Stimulated activated CD4-positive, alpha-beta T cell treated with anti-CD3 and anti-CD28 coated beads, Interleukin-1b, Interleukin-23, amount 100 ng/mL, for 48 hours (primary cell): Measurements from ENCODE around the gene ANXA11.
"Not testable (repeated sequence)": the region's sequence is repeated elsewhere in the genome, so short reads cannot be mapped to it uniquely, and the experiment has no call there.

Experiments used
- DNase-seq: peaks from one replicate; pipeline ENCODE4 v3.0.0-alpha.2; 2020

ANXA11 gene

DNA sequence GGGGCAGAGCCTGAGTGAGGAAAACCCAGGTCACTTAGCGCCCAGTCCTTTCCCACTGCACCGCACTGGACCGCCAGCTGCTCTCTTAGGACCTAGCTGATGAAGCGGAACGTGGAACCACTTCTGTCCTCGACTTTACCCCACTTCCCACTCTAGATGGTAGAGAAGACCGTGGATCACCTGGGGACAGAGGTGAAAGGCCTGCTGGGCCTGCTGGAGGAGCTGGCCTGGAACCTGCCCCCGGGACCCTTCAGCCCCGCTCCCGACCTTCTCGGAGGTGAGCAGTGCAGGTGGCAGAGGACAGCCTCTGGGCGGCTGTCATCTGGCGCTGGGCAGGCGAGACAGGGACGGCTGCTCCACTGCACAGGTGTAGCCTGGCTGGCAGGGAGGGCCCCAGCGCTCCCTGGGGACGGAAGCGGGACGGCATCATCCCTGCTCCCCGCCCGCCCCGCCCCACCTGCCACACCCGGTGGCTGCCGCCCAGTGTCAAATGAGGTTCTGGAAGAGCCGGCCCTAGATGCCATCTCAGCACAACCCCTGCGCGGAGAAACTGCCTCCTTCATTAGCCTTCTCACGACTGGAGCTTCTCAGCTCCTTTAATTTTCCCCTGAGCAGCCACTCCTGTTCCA lies 61.2 kb downstream of the ANXA11 start:
- DNase-seq = peak; percentile 18

- no peak for DNase-seq
Measured at GRCh38 chr10:80141696-80142460, 63.5 kb downstream of the ANXA11 start.

DNA sequence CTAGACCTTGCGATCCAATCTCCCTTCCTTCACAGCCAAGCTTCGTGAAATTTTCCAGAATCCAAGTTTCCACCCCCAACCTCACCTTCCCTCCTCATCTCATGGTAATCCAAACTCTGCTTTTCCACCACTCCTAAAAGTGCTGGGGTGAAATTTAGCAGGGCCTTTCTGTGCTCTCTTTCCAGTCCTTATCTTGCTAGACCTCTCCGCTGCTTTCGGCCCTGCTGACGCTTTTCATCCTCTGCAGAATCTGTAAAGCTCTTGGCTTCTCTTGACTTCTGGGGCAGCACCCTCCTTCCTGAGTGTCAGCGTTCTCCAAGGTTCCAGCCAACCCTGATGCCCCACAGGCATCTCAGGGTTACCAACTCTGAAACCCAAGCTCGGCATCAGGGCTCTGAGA lies 65.1 kb downstream of the ANXA11 start:
- DNase-seq = no peak

DNA sequence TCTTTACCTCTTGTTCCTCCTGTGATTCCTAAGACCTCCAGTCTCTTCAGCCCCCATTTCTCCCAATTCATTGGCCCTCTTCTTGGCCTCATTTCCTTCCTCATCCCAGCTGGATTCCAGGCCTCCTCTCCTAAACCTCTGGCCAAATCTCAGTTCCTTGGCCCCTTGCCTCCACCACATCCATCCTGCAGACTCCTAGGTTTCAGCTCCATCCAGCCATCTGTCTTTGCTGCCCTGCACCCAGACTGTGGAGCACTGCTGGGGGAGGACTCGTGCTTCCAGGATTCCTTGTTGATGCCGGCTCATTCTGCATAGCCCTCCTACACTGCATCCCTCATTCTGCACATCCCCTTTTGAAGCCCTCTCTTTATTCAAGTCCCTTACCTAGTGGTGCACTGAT lies 66.1 kb downstream of the ANXA11 start:
- no peak for DNase-seq

DNA sequence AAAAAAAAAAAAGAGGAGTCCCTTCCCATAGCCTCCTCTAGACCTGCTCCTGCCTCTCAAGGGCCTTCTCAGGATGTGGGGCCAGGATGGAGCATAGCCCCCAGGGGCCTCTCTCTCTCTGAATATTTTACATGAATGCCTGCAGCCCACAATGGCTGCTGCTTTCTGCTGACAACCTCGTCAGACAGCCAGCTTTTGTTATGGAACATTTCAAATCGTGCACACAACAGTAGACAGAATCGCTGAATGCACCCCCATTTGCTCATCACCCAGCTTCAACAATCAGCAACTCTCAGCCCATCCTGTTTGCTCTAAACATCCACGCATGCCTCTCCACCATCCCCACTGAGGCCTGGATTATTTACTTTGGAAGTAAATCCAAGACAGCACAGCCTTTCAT lies 67.4 kb downstream of the ANXA11 start:
- DNase-seq = no peak

- DNase-seq = no peak
Measured at GRCh38 chr10:80137031-80137862, 68.1 kb downstream of the ANXA11 start.

DNA sequence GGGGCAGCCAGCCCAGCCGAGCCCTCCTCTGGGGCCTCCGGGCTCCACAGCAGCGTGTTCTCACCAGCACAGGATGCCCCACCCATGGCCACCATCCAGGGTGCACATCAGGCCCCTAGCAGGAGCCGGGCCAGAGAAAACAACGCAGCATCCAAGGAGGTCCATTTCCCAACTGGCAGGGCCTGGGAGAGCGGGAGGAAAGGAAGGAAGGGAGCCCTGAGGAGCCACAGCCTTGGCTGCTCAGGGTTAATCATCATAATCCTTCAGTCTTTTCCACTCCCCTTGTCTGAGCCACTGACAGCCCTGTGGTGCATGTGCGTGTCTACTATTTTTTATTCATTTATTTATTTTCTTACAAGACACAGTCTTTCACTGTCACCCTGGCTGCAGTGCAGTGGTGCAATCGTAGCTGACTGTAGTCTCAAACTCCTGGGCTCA lies 69.2 kb downstream of the ANXA11 start:
- no peak for DNase-seq

- DNase-seq = not testable (repeated sequence)
Measured at GRCh38 chr10:80133687-80134086, 71.7 kb downstream of the ANXA11 start.

GRCh38 chr10:80133206-80133605 lies 72.1 kb downstream of the ANXA11 start:
- no peak for DNase-seq

GRCh38 chr10:80132299-80133139 lies 72.8 kb downstream of the ANXA11 start, which contains the start of gene PLAC9:
PLAC9 (plus strand) TSS chr10:80132730; CDS start chr10:80132763, 33 bp downstream.
- DNase-seq = no peak

GRCh38 chr10:80131499-80131901 lies 73.8 kb downstream of the ANXA11 start:
- DNase-seq = no peak

GRCh38 chr10:80126876-80127275 lies 78.5 kb downstream of the ANXA11 start:
- DNase-seq = no peak

- DNase-seq = no peak
Measured at GRCh38 chr10:80122746-80123145, 82.6 kb downstream of the ANXA11 start.

DNA sequence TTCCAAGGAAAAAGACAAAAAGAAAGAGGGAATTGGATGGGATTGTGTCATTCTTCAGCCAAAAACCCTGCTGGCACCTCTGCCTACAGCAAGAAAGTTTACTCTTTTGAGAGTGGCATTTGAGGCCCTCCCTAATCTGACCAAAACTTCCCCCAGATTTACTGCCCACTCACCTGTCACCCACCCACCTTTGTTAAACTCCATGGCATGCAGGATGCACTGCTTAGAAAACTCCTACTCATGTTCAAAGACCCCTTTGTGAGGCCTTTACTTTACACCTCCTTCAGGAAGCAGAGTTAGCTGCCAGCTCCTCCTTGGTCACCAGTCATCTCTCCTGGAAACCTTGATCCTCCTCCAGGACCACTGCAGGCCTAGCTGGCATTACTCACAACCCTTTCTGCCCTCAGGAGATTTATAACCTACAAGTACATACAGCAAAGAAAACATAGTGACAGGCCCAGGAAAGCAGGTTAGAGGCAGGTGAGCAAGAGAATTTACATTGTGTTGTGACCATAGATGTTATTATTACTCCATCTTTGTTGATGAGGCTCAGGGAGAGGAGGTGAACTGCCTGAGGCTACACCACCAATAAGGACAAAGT lies 83.1 kb downstream of the ANXA11 start:
- no peak for DNase-seq

DNA sequence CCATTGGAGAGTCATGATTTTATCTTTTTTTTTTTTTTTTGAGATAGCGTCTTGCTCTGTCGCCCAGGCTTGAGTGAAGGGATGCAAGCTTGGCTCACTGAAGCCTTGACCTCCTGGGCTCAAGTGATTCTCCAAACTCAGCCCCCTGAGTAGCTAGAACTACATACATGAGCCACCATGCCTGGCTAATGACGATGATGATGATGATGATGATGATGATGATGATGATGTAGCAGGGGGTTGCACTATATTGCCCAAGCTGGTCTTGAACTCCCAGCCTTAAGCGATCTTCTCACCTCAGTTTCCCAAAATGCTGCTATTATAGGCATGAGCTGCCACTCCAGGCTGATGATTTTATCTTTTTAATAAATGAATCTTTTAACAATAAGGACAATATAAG lies 86.7 kb downstream of the ANXA11 start:
- DNase-seq = no peak

DNA sequence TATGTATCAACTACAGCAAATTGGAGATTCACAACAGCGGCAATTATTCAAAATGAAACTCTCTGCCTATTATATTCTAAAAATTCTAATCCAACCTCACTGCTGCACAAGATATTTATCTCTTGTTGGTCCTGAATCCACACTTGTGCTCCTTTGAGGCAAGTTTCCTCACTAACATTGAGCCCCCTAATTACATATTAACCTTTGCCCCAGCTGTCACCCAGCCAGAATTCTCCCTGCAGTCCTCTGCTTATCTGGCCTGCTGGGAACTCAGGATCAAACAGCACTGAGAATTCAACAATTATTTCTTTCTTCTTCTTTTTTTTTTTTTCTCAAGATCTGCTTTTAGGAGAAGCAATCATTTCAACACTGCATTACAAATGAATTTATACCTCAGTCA lies 94.4 kb downstream of the ANXA11 start:
- no peak for DNase-seq

DNA sequence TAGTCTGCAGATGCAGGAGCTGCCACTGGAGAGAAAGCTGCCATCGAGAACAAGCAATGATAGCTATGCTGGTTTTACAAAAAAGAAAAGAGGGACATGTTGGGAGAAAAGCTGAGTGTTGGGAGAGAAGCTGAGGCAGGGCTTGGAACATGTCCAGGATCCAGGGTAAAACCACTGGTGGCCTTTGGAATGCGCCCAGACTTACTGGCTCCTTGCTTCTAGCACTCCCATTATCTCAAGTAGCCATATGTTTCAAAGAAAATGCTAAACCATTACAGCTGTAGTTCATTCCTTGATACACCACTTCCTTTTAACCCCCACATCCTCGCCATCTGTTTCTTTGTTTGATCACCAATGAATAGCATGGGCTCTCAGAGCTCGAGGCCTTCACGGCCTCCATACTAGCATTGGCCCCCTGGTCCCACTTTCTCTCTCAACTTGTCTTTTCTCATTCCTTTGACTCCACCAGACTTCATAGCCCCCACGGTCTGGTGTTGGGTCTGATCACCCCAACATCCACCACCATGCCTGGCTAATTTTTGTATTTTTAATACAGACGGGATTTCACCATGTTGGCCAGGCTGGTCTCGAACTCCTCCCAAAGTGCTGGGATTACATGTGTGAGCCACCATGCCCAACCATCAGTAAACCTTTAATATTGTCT lies 96.6 kb downstream of the ANXA11 start:
- DNase-seq = no peak

GRCh38 chr10:80104066-80104926 lies 101.0 kb downstream of the ANXA11 start:
- no peak for DNase-seq
